Activated CD4-positive, alpha-beta T cell treated with anti-CD3 and anti-CD28 coated beads, Interleukin-2, Interleukin-6, amounts not matched to agents 100 ng/mL and 50 ng/mL, durations not matched to agents 16 hours and 8 hours (primary cell): ENCODE data around the gene RIN3.

Experiments
- DNase-seq: peaks from one replicate; pipeline ENCODE4 v3.0.0-alpha.2; 2020

The RIN3 gene

GRCh38 chr14:92726933-92727262 is 213.3 kb downstream of the RIN3 start:
- no peak for DNase-seq

DNA sequence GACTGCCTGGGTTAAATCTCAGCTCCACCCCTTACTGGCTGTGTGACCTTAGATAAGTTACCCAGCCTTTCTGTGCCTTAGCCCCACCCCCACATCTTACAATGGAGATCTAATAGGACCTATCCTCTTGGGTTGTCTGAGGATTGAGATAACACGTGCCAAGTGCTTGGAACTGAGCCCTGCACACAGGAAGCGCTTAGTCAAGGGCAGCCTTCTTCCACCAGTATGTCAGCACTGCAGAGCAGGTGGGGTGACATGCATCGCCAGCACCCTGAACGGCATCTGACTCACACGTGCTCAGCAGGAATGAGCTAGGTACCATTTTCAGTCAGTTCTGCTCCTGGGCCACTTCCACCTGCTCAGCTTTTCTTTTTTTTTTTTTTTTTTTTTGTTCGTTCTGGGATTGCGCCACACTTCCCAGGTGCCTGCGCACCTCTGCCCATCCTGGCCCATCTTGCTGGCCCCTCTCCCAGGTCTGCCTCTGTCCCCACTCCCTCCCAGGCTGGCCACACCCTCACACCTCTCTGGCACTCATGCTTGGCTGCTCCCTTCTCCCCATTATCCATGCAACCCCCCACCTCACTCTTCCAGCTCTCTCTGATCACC is 215.3 kb downstream of the RIN3 start:
- peak; percentile 89 for DNase-seq

DNA sequence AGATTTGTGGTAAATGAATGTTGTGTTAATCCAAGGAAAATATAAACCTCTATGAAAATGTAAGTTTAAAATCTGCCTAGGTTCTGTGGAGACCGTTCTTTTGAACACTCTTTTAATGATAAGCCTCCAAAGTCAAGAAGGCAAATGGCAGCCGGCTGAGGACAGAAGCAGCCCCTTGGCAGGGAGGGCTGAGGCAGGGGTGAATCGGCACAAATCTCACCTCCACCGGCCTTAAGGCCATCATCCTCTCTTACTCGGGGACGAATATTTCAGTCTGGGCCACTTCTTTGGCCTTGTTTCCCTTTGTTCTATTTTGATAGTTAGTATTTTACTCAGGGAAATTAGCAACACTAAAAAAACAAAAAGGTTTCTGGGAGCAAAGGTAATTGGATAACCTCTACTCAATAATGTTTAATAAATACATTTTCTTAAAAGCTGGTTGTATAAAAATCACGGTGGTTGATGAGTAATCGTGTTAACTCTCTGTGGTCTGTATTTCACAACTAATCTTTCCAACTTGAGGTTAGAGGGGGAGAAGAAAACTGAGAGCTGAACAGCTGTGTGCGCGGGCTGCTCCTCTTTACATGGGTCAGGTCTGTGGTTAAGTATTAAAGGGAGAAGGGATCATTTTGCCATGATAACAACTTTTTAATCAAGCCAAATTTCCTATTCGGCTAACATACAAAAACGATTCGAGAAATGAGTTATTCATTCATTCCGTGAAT is 216.2 kb downstream of the RIN3 start:
- DNase-seq: peak; percentile 86

DNA sequence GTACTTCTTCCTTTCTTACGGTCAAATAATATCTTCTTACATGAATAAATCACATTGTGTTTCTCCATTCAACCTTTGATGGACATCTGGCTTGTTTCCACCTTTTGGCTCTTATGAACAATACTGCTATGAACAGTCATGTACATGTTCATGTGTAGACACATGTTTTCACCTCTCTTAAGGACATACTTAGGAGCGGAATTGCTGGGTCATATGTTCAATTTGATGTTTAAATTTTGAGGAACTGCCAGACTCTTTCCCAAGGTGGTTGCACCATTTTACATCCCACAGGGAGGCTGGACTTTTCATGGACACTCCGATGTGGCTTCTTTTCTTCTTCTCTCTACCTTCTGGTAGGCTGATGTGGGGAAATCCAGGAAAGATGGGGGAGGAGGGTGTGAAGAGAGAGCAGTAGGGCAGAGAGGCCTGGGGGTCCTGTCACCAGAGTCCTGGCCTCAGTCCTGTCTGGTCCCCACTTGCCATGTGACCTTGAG is 218.1 kb downstream of the RIN3 start:
- no peak for DNase-seq

- DNase-seq: no peak
Measured at GRCh38 chr14:92733007-92733406, 219.4 kb downstream of the RIN3 start.

- DNase-seq: no peak
Measured at GRCh38 chr14:92734618-92735017, 221.0 kb downstream of the RIN3 start.

- DNase-seq: no peak
Measured at GRCh38 chr14:92735344-92735743, 221.8 kb downstream of the RIN3 start.

GRCh38 chr14:92737206-92737605 is 223.6 kb downstream of the RIN3 start:
- DNase-seq: no peak

DNA sequence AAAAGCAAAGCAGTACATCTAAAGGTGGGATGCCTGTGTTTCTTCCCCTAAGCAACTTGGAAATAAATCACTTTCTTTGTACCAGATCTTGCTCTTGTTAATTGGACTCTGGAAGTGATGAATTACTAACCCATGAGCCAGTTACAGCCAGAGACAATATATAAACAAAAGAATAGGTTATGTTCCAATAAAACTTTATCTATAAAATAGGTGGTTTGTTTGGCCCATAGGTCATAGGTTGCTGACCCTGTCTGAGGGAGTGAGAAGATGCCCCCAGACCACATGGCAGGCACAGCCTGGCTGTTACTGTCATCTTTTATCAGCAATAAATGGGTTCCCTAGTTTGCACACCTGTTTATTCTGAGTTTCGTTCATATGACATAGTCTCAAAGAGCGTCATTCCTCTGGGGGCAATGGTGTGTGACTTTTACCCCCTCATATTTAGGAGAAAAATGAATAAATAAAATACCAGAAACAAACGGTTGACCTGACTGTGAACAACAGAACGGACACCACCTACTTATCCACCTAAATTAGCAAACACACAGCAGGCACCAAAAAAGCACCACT is 224.1 kb downstream of the RIN3 start:
- DNase-seq: no peak
